Mesodermal cell (in vitro differentiated cells): ENCODE results near the gene IGSF3. TPM values are rescaled to one million over a fixed set of nuclear protein-coding genes. Genes with fewer than 3 reads are reported as not detected.
A peak's percentile ranks its signal among the peaks of the same experiment; 100 is the strongest.

Experiments
- H3K27ac ChIP-seq: 2 replicates; pipeline ENCODE4 v1.7.0; 2013; ENCODE audit warnings: mild to moderate bottlenecking, low read depth, low read length, moderate library complexity; ENCODE audit not compliant: severe bottlenecking
- H3K36me3 ChIP-seq: 2 replicates; pipeline ENCODE4 v1.7.1; 2013; ENCODE audit warnings: mild to moderate bottlenecking, low read length, moderate library complexity; ENCODE audit not compliant: control insufficient read depth, insufficient read depth
- H3K4me1 ChIP-seq: one replicate; pipeline ENCODE4 v1.7.1; 2013; ENCODE audit warnings: mild to moderate bottlenecking, low read length; ENCODE audit not compliant: insufficient read depth, control insufficient read depth, poor library complexity, severe bottlenecking
- H3K4me3 ChIP-seq: 2 replicates; pipeline ENCODE4 v1.7.0; 2013; ENCODE audit warnings: low read length, control low read depth, mild to moderate bottlenecking; ENCODE audit not compliant: insufficient read depth, poor library complexity, severe bottlenecking; ENCODE audit errors: extremely low read depth
- H3K9me3 ChIP-seq: 2 replicates; pipeline ENCODE4 v1.7.1; 2013; ENCODE audit warnings: mild to moderate bottlenecking, low read length, moderate library complexity; ENCODE audit not compliant: control insufficient read depth
- WGBS, 2 experiments: methylation state at CpG; one replicate each; pipeline ENCODE4 v1.1.5; 2013; ENCODE audit warnings: missing lambda C conversion rate in 2 of 2; ENCODE audit not compliant: insufficient coverage in 2 of 2; 5-methylcytosine and 5-hydroxymethylcytosine counted together
- polyA plus RNA-seq, 2 experiments: library from polyadenylated mRNA; stranded (reverse); fragments of 50-300 nt; gene quantifications; one replicate each; pipeline ENCODE4 v1.2.3, GENCODE V29; 2013

IGSF3 gene
- polyA plus RNA-seq (2013, experiment 1 of 2): 33.5 TPM
- 29.6 TPM for polyA plus RNA-seq (2013, experiment 2 of 2)

DNA sequence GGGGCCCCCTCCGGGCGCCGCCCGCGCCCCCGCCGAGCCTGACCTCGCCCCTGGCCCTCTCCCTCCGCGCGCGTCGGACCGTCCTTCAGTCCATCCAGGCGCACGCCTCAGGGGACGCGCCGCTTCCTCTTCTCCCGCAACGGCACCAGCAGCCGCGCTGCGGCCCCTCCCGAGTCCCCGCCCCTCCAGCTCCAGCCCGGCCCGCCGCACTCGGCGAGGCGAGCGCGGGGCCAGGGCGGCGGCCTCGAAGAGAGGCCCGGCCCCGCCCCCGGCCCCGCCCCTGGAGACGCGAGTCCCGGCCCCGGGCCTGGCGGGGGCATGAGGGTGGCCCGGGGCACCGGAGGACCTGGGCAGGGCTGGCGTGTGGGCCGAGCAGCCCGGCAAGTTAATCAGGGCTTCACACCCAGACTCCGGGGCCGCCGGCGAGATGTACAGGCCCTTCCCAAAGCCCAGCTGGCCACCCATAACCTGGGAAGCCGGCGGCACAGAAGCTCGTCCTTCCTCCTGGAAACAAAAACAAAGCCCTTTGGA lies at the start of gene IGSF3:
Gene IGSF3 (minus strand): TSS at position 159 of the 531 bp plus-strand sequence. CDS start 1,407 bp downstream, outside the sequence.
- H3K36me3 ChIP-seq: peaks cover 7% of the 10 kb centered on the region
- no peak within 1 kb of the TSS for H3K27ac ChIP-seq
- H3K4me3 ChIP-seq: peak within 1 kb of the TSS; percentile 71
- H3K4me1 ChIP-seq: no peaks in the 10 kb centered on the region
- WGBS, 2 experiments: 2% methylated on average over 34 to 50 of the region's 58 CpGs
- H3K9me3 ChIP-seq: no peaks in the 10 kb centered on the region

DNA sequence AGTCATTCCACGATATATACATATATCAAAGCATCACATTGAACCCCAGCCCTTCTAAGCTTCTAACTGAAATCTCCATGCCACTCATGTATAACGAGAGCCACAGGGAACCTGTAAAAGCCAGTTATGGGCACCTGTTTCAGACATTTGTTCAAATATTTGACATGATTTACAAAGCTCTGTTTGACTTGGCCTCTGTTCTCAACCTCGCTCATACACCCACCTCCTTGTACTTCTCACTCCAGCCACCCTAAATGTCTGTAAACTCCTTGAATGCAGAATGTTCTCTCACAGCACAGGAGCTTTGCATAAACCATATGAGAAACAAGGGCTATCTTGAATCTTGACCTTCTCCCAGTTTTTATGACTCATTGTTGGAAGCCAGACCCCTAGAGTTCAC lies 49.8 kb upstream of the IGSF3 start:
- Histone ChIP-seq H3K36me3 (no peaks in the 10 kb centered on the region), H3K4me1 (peaks cover 3% of the 10 kb centered on the region), H3K27ac (no peak overlapping the region), H3K4me3 (no peak overlapping the region), H3K9me3 (no peaks in the 10 kb centered on the region)
- 89 to 96% methylated on average over 2 to 3 of the region's 3 CpGs for WGBS, 2 experiments

GRCh38 chr1:116716391-116716790 lies 48.9 kb upstream of the IGSF3 start:
- no peak overlapping the region for H3K4me3 ChIP-seq
- peaks cover 4% of the 10 kb centered on the region for H3K4me1 ChIP-seq
- H3K36me3 ChIP-seq: no peaks in the 10 kb centered on the region
- WGBS, 2 experiments: 79% methylated on average over 2 of the region's 3 CpGs; no CpG with 5 or more reads in 1 of the 2 experiments
- no peak overlapping the region for H3K27ac ChIP-seq
- no peaks in the 10 kb centered on the region for H3K9me3 ChIP-seq

GRCh38 chr1:116713474-116713873 lies 45.9 kb upstream of the IGSF3 start:
- no peak overlapping the region for H3K4me3 ChIP-seq
- no peaks in the 10 kb centered on the region for H3K36me3 ChIP-seq
- no peak overlapping the region for H3K27ac ChIP-seq
- H3K4me1 ChIP-seq: peaks cover 4% of the 10 kb centered on the region
- 83 to 100% methylated on average over 2 of the region's 3 CpGs for WGBS, 2 experiments
- H3K9me3 ChIP-seq: no peaks in the 10 kb centered on the region

DNA sequence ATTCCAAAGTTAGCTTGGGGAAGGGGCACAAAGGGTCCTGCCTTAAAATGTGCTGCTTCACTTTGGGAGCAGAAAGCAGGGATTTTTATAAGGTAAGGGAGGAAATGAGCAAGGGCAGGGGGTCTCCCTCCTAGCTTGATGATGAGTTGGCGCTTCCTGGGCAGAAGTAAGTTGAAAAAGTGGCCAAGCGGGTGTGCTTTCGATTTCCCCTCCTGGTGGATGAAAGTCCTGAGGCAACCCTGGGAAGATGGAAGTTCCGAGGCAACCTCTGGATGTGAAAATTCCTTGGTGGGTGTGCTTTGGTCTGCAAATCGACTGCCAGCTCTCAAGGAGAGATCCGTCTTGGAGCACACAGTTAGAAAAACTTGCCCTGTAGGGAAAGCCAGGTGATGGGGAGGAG lies 45.0 kb upstream of the IGSF3 start:
- WGBS, 2 experiments: 28 to 36% methylated on average over 4 to 5 of the region's 6 CpGs
- H3K4me3 ChIP-seq: no peak overlapping the region

DNA sequence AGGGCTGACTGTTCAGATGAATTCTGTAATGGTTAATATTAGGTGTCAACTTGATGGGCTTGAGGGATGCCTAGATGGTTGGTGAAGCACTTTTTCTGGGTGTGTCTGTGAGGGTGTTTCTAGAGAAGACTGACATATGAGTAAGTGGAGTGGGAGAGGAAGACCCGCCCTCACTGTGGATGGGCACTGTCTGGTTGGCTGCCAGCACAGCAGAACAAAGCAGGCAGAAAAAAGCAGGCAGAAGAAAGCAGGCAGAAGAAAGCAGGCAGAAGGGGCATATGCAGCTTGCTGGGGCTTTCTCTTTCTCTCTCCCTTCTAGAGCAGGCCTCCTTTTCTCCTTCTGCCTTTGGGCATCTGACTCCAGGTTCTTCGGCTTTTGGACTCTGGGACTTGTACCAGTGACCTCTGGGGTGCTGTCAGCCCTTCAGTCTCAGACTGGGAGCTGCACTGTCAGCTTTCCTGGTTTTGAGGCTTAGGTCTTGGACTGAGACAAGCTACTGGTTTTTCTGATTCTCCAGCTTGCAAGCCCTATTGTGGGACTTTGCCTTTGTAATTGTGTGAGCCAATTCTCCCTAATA lies 43.8 kb upstream of the IGSF3 start:
- H3K4me3 ChIP-seq: no peak overlapping the region
- no peaks in the 10 kb centered on the region for H3K36me3 ChIP-seq
- peaks cover 4% of the 10 kb centered on the region for H3K4me1 ChIP-seq
- H3K27ac ChIP-seq: no peak overlapping the region
- H3K9me3 ChIP-seq: no peaks in the 10 kb centered on the region
- WGBS, 2 experiments: 86 to 100% methylated on average over 1 of the region's 2 CpGs

More for the DNA sequence above, 45.0 kb upstream of the IGSF3 start:
- peaks cover 4% of the 10 kb centered on the region for H3K4me1 ChIP-seq
- no peak overlapping the region for H3K27ac ChIP-seq
- H3K36me3 ChIP-seq: no peaks in the 10 kb centered on the region
- H3K9me3 ChIP-seq: no peaks in the 10 kb centered on the region

- peaks cover 4% of the 10 kb centered on the region for H3K4me1 ChIP-seq
- no peaks in the 10 kb centered on the region for H3K36me3 ChIP-seq
- H3K9me3 ChIP-seq: no peaks in the 10 kb centered on the region
- H3K27ac ChIP-seq: no peak overlapping the region
- WGBS, 2 experiments: 93 to 100% methylated on average over 1 to 2 of the region's 2 CpGs
- H3K4me3 ChIP-seq: no peak overlapping the region
Measured at GRCh38 chr1:116710420-116711262, 43.1 kb upstream of the IGSF3 start.

DNA sequence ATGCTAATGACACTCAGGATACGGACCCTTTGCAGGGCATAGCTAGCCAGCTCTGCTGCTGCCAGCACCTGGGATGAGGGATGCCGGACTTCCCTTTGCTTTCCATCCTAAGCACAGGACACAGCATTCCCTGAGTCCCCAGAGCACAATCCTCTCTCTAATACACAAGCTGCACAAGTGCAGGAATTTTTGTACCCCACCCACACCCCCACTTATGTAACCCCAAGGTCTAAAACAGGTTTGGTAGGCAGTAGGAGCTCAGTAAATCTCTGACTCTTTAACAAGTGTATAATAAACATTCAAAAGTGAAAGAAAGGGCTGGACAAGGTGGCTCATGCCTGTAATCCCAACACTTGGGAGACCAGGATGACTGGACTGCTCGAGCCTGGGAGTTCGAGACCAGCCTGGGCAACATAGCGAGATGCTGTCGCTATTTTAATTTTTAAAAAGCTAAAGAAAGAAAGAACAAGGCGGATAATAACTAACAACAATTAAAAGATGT lies 42.2 kb upstream of the IGSF3 start:
- 74 to 80% methylated on average over 4 to 5 of the region's 7 CpGs for WGBS, 2 experiments
- no peaks in the 10 kb centered on the region for H3K36me3 ChIP-seq
- no peak overlapping the region for H3K4me3 ChIP-seq
- peaks cover 4% of the 10 kb centered on the region for H3K4me1 ChIP-seq
- H3K9me3 ChIP-seq: no peaks in the 10 kb centered on the region
- no peak overlapping the region for H3K27ac ChIP-seq

DNA sequence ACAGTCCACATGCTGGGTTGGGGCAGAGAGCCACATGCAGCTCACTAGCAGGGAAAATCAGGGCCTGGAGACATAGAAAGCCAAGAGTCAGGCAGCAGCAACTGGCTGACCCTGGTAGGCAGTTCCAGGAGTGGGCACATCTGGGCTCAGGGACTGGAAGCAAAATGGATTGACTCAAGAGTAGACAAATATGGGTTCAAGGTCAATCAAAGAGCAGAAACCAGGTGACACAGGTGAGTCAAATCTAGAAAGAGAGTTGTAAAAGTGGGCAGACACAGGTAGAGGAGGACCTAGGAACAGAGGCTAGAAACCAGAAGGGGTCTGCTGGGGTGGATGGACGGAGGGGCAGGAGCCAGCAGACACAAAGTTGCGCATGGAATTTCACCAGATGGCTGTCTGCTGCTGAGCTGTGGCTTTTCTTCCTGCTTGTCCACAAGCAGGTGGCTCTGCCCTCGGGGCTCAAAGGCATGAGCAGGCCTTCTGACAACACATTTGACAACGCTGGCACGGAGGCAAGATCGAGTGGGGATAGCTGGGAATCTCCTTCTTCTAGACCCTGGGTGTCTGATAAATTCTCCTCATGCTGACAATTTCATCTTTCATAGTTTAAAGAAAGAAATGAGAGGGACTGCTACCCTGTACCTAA lies 40.8 kb upstream of the IGSF3 start:
- H3K4me1 ChIP-seq: peaks cover 4% of the 10 kb centered on the region
- no peaks in the 10 kb centered on the region for H3K36me3 ChIP-seq
- H3K27ac ChIP-seq: no peak overlapping the region
- 82 to 95% methylated on average over 5 of the region's 6 CpGs for WGBS, 2 experiments
- H3K4me3 ChIP-seq: no peak overlapping the region
- H3K9me3 ChIP-seq: no peaks in the 10 kb centered on the region

DNA sequence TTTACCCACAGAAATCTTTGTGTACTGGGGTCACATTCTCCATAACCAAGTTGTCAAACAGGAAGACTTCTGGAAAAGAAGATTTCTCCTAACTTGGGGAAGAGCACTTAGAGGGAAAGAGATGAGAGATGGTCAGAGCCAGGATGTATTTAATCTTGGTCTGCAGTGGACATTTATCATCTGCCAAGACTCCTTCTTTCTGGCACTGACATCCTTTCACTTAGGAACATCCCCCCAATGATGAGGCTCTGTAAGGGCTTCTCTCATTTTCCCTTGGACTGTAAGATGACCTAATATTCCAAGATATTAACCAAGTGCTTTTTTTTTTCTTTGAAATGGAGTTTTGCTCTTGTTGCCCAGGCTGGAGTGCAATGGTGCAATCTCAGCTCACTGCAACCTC lies 39.3 kb upstream of the IGSF3 start:
- no peak overlapping the region for H3K4me3 ChIP-seq
- H3K4me1 ChIP-seq: no peaks in the 10 kb centered on the region
- no peak overlapping the region for H3K27ac ChIP-seq
- no peaks in the 10 kb centered on the region for H3K9me3 ChIP-seq
- no peaks in the 10 kb centered on the region for H3K36me3 ChIP-seq
